ENCODE measurements around the gene MYO1C. TPM values are rescaled to one million over a fixed set of nuclear protein-coding genes. Genes with fewer than 3 reads are reported as not detected.

Gene MYO1C
- polyA plus RNA-seq, 1 donor from 2014 or later: 5.7 TPM

- Histone ChIP-seq H3K79me2 (replicated peaks; ENCODE audit: insufficient read depth, low read length) (no peaks in the 10 kb centered on the region), H3K9me3 (ENCODE audit: low read length) (no peaks in the 10 kb centered on the region), H3K36me3 (ENCODE audit: insufficient read depth, low read length) (no peaks in the 10 kb centered on the region), H3F3A (ENCODE audit: insufficient read depth, low read length, poor library complexity, severe bottlenecking) (no peaks in the 10 kb centered on the region), H3K9ac (ENCODE audit: low read length) (no peak overlapping the region), H3K9me2 (ENCODE audit: insufficient read depth, low read length) (no peaks in the 10 kb centered on the region), H3K27me3 (ENCODE audit: insufficient read depth, low read depth, low read length) (no peaks in the 10 kb centered on the region), H4K20me1 (ENCODE audit: insufficient read depth) (no peaks in the 10 kb centered on the region), H3K27ac (ENCODE audit: low read length) (no peak overlapping the region), H3K4me3 (ENCODE audit: low read length) (no peak overlapping the region), H2AFZ (ENCODE audit: low read depth, low read length) (no peak overlapping the region), H3K4me2 (ENCODE audit: low read length) (no peak overlapping the region)
- no peak for TF ChIP-seq REST (IDR thresholded peaks at IDR 0.05; ENCODE audit: borderline replicate concordance)
- TF ChIP-seq MXI1 (conservative IDR thresholded peaks at IDR 0.05; ENCODE audit: poor library complexity, severe bottlenecking): no peak
- TF ChIP-seq POLR2AphosphoS5 (IDR thresholded peaks at IDR 0.05): no peak
- no peak for TF ChIP-seq RAD21 (conservative IDR thresholded peaks at IDR 0.05)
- no peak for TF ChIP-seq CTCF (IDR thresholded peaks at IDR 0.05; ENCODE audit: poor library complexity, severe bottlenecking)
Measured at GRCh38 chr17:1421470-1421869, 71.0 kb downstream of the MYO1C start.

- Histone ChIP-seq H3F3A (ENCODE audit: insufficient read depth, low read length, poor library complexity, severe bottlenecking) (no peaks in the 10 kb centered on the region), H2AFZ (ENCODE audit: low read depth, low read length) (no peak overlapping the region), H3K4me2 (ENCODE audit: low read length) (no peak overlapping the region), H3K36me3 (ENCODE audit: insufficient read depth, low read length) (no peaks in the 10 kb centered on the region), H4K20me1 (ENCODE audit: insufficient read depth) (no peaks in the 10 kb centered on the region), H3K9ac (ENCODE audit: low read length) (no peak overlapping the region), H3K9me3 (ENCODE audit: low read length) (no peaks in the 10 kb centered on the region), H3K9me2 (ENCODE audit: insufficient read depth, low read length) (no peaks in the 10 kb centered on the region), H3K4me3 (ENCODE audit: low read length) (no peak overlapping the region), H3K27ac (ENCODE audit: low read length) (no peak overlapping the region), H3K27me3 (ENCODE audit: insufficient read depth, low read depth, low read length) (no peaks in the 10 kb centered on the region), H3K79me2 (replicated peaks; ENCODE audit: insufficient read depth, low read length) (no peaks in the 10 kb centered on the region)
- no peak for TF ChIP-seq SMC3 (conservative IDR thresholded peaks at IDR 0.05; ENCODE audit: poor library complexity)
- TF ChIP-seq CTCF (IDR thresholded peaks at IDR 0.05; ENCODE audit: poor library complexity, severe bottlenecking): no peak
- TF ChIP-seq POLR2AphosphoS5 (IDR thresholded peaks at IDR 0.05): no peak
- TF ChIP-seq REST (IDR thresholded peaks at IDR 0.05; ENCODE audit: borderline replicate concordance): no peak
- TF ChIP-seq EZH2 (IDR thresholded peaks at IDR 0.05; ENCODE audit: borderline replicate concordance, insufficient read depth, low read length, poor library complexity, severe bottlenecking): no peak
- TF ChIP-seq EP300 (conservative IDR thresholded peaks at IDR 0.05; ENCODE audit: poor library complexity, severe bottlenecking): no peak
- TF ChIP-seq RAD21 (conservative IDR thresholded peaks at IDR 0.05): no peak
Measured at GRCh38 chr17:1420981-1421380, 71.5 kb downstream of the MYO1C start.

Data from neural cell (in vitro differentiated cells).